NCI-H446 (cell line): ENCODE data around the gene HOXC5.

Experiments
- DNase-seq, 2 experiments: peaks; one replicate each; lab custom pipeline; 2025; lab: John Stamatoyannopoulos, UW

Gene HOXC5

DNA sequence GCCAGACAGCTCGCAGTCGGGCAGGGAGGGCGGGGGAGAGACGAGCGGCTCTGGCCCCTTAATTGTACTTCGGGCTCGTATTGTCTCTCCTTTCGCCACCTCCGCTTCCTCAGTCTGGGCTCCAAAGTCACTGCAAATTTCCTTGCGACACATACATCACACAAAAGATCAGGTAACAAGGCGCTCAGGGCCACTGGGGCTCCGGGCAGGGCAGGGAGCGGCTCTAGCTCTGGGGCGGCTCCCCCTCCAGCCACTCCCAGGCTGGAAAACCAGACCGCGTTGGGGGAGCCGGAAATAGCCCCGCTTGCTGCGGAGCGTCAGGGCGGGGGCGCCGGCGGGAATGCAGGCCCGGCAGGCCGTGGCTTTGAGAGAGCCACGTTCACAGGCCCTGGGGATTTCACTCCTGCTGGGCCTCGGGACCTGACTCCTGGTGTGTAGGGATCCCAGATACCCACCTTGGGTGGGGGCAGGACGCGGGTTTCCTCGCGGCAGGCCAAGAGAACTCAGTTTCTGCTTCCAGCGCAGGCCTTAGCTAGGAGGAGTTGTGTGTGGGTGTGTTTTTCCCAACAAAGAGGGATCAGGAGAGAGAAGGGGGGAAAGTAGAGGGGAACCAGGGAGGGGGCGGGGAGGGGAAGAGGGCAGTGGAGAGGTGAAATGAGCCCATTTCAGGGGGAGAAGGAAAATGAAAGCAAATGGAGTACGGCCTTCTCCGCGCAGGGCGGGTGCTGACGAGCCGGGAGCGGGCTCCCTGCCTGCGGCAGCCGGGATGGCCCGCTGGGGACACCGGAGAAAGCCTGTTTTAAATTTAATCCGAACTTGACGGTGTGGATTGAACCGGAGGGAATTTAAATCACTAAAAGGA is 37.2 kb upstream of the HOXC5 start:
- DNase-seq = no peak

DNA sequence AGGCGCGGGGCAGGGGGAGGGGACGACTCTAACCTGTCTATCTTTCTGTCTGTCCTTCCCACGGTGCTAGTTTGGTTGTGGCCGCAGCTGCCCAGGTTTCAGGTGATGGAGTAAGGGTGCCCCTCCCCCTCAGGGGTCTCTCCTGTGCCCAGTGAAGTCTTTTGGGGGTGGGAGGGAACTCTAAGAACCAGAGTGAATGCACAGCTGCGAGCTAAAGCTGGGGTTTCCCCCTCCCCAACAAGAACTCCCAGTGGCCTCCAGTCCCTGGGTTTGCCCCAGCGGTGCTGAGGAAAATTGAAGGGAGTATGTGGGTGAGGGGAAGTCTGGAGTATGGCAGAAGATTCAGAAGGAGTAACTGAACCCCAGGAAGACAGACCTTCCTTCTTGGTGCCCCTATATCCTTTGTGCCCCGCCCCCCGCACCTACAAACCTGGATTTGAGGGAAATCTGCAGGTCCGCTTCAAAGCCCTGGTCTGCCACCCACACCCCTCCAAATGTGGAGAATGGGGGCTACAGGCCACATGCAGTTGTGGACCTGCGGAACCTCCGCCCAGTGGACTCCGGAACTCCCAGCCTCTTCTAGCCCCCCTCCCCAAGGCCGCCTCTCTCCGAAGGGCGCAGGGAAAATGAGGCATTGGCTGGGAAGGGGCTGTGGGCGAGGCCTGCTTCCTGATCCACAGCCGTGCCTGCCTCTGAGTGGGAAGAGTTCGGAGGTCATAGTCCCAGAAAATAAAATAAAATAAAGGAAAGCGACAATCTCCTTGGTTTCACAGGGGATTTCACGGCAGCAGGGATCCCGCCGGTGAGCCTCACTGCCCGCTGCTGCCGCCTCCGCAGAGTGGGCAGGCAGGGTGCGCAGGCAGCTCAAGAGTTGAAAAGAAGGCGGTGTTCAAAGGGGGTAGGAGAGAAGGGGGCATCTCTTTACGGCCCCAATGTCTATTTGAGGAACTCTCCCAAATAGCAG is 36.3 kb upstream of the HOXC5 start:
- no peak for DNase-seq

DNA sequence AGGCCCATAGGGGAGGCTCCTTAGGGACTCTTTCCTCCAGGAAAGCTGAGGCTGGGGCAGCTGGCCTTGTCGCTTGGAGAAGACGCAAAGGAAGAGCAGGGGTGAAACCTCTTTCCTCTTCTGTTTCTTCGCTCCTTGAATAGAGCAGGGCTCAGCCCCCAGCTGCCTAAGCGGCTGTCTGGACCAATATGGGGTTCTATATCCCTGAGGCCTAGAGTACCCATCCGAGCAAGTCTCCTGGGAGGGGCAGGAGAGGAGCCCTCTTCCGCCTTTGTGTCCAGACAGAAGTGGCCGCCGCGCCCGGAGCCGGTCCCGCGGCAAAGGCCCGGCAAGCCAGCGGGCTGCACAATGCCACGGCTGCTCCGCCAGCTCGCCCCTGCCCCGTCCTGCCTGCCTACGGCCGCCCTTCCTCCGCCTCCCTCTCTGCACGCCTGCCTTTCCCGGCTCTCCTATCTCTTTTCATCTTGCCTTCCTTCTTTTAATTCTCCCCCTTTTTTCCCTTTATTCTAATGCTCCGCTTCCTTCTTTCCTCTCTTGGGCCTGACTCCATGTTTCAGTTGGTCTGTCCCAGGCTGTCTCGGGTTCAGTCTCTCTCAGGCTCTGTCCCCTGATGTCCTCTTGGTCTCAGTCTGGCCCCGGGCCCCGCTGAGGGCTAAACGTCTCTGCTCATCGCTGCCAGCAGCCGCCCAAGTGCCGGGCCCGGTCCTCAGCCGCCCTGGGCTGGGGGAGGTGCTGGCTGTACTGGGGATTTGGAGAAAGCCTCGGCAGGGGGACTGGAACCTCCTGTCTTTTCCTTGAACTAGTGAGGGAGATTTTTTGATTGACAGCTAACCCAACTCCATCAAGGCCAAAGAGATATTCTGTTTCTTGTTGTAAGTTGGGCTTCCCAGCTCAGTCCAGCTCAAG is 35.4 kb upstream of the HOXC5 start:
- DNase-seq = no peak

DNA sequence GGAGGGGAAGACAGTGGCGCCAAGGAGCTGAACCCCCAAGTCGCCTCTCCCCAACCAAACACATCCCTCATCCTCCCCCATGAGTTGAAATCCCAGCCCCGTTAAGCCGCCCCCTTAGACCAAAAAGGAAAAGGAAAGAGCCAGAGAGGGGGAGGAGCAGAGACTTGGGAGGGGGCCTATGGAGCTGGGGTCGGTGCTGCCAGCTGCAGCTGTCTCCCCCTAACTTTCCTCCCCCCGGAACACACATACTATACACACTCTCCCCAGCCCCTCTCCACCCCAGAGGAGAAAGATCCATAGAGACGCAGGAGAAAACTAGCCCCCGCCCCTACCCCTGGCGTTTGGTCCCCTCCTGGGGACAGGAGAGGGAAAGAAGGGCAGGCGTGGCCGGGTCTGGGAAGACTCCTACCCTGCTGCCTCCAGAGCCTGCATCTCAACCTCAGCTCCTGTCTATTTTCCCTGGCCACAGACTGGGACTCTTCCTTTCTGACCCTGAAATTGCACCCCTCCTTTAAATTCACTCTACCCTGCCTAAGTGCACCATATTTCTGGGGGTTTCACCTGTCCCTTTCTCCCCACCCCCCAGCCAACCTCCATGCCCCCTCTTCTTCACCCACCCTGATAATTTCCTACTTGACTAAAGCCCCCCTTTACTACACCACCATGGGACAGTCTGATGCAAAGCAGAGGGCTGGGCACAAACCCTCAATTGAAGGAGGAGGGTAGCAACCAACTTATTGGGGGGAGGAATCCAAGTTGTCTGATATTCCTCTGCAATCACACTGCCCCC is 34.5 kb upstream of the HOXC5 start:
- no peak for DNase-seq

DNA sequence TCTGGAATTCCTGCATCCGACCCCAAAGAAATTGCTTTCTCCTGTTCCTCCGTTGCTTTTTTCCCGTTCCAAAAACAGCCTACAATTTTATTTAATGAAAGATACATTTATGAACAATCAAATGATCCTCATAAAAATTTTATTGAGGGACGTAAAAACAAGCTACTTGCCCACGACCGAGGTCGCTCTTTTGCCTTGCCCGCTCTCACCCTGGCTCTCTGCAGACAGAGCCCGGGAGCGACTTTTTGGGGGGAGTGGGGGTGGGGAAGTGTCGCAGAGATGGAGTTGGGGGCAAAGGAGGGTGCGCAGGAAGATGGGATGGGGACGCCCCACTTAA is 34.0 kb upstream of the HOXC5 start:
- DNase-seq = no peak

DNA sequence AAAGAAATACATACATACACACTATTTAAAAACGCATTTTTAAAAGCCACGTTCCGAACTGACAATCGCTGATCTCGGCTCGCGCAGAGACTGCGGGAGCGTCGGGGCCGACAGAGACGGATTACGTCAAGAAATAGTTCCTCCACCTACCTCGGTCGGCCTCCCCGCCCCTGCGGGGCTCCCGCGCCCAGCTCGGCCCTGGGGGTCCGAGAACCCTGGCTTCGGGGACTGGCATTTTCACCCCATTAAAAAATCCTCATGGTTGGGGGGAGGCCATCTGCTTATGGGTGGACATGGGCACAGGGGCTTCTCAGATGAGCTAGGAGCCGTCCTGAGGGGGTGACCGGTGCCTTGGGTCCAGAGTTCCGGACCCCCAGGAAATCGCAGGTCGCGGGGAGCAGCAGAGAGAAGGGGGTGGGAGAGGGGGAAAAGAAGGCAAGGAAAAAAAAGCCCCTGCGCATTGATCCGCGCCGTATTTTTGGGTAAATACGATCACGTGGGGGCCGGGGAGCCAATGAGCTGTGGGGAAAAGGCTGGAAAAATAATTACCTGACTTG is 33.2 kb upstream of the HOXC5 start:
- peak; percentile 59 to 76 for DNase-seq

DNA sequence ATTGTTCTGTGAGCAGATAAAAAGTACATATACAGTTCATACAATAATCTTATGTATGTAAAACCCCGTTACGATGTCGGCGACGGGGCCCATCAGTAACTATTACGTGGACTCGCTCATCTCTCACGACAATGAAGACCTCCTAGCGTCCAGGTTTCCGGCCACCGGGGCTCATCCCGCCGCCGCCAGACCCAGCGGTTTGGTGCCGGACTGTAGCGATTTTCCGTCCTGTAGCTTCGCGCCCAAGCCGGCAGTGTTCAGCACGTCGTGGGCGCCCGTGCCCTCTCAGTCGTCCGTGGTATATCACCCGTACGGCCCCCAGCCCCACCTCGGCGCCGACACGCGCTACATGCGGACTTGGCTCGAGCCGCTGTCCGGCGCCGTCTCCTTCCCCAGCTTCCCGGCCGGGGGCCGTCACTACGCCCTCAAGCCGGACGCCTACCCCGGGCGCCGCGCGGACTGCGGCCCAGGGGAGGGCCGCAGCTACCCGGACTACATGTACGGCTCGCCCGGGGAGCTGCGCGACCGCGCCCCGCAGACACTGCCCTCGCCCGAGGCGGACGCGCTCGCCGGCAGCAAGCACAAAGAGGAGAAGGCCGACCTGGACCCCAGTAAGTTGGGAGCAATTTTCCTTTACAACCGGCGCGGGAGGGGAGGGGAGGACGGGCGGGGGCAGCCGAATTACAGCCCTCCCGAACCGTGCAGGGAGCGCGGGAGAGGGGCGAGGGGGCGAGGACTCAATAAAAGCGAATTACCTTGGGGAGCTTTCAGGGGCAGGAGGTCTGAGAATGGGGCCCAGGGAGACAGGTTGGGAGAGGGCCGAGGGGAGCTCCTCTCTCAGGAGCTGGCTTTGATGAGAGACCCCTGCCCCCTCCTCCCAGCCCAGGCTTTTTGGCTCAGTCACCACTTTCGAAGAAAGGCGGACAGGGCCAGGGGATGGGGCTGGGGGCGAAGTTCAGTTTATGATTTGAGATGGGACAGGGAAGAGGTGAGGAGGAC is 32.4 kb upstream of the HOXC5 start, which contains the start of gene HOXC9:
Gene HOXC9, plus strand, starts transcription at position 46 of the 999 bp plus-strand sequence. Its CDS starts 28 bp downstream, at position 74.
- no peak for DNase-seq

DNA sequence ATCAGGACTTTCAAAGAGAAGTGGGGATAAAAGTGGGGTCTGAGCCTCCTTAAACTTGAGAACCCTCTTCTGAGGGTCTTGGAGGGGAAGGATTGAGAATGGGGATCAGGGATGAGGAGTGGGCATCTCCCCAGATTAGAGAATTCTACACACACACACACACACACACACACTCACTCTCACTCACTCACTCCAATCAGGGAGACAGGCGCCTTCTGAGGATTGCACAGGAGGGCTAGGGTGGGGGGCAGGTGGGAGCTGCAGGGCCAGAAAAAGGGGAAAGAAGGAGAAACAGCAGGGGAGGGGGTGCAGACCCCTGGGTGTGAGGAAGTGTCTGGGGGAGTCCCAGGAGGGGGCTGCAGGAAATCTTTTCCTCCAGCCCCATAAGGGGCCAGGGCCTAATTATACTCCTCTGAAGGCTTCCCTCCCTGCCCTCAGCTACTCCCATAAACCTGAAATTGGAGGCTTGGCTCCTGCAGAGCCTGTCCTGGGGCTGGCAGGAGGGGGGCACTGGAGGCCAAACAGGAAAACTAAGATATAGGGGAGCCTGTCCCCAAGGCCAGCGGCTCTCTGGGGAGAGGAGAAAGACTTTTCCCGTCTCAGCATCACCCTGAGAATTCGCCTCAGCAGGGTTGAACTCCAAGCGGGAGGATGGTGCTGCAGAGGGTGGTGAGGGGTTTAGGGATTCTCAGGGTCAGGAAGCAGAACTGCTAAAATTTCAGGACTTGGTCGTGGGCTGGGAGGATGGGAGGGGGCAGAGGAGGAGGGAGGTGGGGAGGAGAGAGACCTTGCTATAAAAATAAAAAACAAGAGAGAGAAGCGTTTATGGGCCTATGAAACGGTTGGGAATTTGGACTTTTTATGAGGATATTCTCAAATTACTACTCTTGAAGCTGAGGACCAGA is 31.3 kb upstream of the HOXC5 start:
- no peak for DNase-seq

DNA sequence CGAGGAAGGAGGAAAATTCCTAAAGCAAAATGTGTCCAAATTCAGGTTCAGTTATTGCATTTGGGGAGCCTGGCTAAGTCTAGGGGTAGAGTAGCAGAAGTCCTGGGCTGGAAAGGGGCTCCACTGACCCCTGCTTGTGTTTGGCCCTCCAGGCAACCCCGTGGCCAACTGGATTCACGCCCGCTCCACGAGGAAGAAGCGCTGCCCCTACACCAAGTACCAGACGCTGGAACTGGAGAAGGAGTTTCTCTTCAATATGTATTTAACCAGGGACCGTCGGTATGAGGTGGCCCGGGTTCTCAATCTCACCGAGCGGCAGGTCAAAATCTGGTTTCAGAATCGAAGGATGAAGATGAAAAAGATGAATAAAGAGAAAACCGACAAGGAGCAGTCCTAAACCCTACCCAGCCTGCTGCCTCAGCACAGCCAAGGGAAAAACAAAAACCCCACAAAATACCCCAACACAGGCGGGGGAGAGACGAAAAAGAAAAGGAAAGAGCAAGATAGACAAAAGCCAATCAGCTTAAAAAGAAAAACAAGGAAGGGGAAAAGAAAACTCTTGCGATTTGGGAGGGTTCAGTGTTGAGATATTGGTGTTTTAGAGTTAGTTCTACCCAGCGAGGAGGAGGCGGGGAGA is 30.5 kb upstream of the HOXC5 start:
- no peak for DNase-seq

DNA sequence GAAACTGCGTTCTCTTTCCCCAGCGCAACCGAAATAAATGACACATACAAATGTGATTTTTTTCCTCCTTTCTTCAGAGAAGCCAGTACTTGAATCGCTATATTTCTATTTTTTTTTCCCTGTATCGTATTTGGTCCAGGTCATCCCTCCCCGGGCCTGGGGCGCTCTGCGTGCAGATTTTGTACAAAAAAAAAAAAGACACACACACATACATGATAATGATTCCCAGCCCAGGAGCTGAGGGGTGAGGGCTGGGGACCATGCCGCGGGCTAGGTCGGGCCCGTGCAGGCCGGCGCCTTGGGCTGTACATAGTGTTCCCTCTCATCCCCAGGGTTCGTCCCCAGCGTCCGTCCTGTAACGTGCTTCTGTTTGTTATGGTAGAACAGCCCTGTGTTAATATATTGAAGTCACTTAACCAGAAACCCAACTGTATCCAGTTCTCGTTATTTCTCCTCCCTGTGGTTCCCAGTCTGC is 29.9 kb upstream of the HOXC5 start:
- DNase-seq = no peak

DNA sequence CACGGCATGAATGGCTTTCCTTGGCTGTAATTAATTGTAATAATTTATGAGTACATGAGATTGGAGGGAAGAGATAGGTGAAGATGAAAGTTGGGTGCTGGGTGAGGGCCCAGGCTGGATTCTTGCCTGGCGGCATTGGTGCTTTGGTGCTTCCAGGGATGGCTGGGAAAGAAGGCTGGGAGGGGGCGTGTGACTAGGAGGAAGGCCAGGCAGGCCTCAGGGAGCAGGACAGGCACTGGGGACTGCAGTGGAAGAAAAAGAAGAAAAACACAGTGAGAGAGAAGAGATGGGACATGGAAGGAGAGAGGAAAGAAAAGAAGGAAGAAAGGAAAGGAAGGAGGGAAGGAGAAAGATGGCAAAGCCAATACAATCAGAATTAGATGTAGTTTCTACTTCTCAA is 29.2 kb upstream of the HOXC5 start:
- DNase-seq = no peak

DNA sequence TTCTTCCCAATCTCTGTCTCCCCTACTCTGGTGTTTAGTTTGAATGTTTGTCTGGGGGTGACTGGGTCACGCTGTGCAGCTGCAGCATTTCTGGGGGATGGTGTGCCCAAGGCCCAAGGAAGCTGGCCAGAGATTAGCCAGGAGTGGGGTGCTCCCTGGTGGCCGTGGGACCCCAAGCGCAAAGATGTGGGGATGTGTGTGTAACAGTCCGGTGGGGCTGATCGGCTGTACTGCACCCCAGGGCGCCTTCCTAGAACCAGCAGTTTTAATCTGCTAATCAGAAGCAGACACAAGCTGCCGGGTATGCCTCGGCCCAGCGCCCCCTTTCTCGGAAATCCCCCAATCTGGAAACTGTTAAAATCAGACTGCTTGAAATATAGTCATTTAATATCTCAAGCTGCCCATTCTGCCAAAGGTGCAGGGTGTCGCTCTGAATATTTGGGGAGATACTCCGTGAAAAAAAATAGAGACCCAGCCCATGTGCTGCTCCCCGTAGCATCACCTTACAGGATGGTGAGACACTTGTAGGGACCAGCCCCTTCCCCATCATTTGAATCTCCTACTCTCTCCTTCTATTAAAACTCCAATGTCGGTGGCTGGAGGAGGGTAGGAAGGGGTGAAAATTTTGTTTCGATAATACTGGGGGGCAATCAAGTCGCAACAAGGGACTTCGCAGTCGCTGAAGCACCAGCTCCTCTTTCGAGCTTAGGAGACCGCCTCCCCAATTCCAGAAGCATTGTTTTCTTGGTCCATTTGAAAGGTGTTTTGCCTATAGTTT is 28.6 kb upstream of the HOXC5 start:
- no peak for DNase-seq

DNA sequence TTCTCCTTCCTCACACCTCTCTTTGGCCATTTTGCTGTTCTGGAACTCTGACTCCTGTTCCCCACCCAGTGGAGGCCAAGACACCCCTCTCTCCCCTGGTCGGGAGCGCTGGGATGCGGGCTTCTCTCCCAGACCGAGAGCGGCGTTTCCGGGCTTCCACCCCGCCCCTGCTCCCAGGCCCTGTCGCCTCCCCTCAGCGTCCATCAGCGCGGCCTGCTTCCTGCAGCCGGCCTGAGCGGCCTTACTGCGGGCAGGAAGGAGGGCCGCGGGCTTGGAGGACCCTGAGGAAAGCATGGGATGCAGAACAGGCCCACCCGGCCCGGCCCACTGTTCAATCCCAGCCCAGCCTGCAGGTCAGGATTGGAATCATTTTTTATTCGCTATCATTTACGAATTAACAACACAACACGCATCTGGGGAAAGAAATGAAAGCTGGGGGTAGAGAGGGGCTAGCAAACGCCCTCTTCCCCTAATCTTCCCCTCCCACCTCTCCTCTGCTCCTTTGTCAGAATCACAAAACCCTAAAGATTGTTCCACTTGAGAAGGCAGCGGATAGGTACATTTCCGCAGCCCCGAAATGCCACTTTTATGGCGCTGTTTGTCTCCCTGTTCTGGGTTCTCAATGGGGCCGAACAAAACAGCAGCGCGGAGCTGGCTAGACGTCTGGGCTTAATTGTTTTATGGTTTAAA is 27.9 kb upstream of the HOXC5 start:
- DNase-seq = no peak

DNA sequence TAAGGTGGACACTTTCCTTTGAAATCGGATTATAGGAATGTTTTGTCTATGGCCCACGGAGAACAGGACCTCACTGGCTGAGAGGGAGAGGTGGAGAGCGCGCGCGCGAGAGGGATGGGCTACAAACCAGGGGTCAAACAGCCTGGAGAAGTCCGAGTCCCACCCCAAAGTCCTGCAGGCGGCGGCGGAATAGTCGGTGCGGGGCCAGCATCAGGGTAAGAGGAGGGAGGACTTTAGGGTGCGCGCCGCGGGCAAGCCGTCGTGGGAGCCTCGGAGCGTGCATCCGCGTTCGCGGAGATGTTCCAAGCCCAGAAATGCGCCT is 27.4 kb upstream of the HOXC5 start:
- DNase-seq = no peak

DNA sequence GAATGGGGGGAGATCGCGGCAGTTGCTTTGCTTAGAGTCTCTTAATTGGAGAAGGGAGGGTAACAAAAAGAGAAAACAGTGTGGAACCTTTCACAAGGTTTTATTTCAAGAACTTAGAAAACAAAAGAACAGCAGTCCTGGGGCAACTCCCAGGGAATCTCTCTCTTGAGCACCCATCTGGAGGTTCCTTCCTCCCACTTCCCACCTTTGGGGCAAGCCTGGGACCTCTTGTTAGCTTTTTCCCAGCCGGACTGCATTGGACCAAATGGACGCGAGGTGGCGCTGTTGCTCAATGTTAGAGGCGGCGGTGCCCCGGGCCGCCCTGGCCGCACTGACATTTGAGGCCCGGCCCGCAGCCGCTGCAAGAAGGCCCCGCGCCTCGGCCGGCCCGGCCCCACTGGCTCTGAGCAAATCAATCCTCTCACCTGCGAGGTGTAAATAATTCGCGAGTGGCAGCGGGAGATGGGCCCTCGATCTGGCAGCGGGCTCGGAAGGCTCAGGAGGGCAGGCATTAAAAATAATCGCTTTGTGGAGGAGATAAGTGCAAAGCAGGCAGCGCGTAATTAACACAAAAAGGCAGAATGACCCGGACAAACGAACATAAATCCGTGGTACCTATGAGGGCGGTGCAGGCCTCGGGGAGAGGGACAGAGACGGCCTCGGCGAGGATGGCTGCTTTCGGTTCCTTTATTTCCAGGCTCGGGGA is 26.8 kb upstream of the HOXC5 start:
- DNase-seq = peak; percentile 64 to 89
